ENCODE data around the gene HNMT.
"Not testable (repeated sequence)": the region's sequence is repeated elsewhere in the genome, so short reads cannot be mapped to it uniquely, and the experiment has no call there.

HNMT gene

DNA sequence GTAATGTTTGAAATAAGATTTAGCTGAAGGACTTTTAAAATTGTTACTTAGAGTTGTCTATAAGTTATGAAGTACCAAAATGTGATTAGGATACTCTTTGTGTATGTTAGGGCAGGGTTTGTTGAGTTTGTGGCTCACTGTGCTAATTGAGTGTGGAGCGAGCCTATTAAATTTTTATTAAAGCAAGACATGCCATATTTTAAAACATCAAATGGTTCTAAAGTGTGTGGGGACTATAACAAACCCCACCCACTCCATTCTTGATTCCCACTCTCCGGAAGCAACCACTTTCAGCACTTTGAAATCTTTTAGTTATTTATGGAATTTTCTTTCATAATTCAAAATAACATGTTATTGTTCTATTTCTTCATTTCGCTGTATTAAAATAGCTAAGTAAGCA, 1.8 kb downstream of the HNMT start:
- Histone ChIP-seq H3K4me3 (ENCODE audit: low read depth, low read length) (no peak overlapping the region), H3K9me3 (ENCODE audit: control insufficient read depth, insufficient read depth, low read length) (no peaks in the 10 kb centered on the region), H3K9ac (ENCODE audit: low read depth, low read length) (no peak overlapping the region), H3K27me3 (ENCODE audit: control insufficient read depth, insufficient read depth, low read length) (no peaks in the 10 kb centered on the region), H3K4me1 (ENCODE audit: control insufficient read depth, insufficient read depth, low read length) (peaks cover 7% of the 10 kb centered on the region), H3K36me3 (ENCODE audit: control insufficient read depth, insufficient read depth, low read length) (no peaks in the 10 kb centered on the region)

DNA sequence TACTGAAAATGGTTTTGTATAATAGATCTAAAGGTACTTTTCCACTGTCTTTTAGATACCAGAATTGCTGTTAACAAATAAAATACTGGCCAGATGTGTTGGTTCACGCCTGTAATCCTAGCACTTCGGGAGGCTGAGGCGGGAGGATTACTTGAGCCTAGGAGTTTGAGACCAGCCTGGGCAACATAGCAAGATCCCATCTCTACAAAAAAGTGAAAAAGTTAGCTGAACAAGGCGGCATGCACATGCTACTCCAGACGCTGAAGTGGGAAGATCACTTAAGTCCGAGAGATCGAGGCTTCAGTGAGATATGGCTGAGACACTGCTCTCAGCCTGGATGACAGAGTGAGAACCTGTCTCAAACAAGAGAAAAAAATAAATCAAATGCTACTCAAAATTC, 2.8 kb downstream of the HNMT start:
- Histone ChIP-seq H3K4me1 (ENCODE audit: control insufficient read depth, insufficient read depth, low read length) (peaks cover 7% of the 10 kb centered on the region), H3K9me3 (ENCODE audit: control insufficient read depth, insufficient read depth, low read length) (no peaks in the 10 kb centered on the region), H3K4me3 (ENCODE audit: low read depth, low read length) (no peak overlapping the region), H3K9ac (ENCODE audit: low read depth, low read length) (no peak overlapping the region), H3K27me3 (ENCODE audit: control insufficient read depth, insufficient read depth, low read length) (no peaks in the 10 kb centered on the region), H3K36me3 (ENCODE audit: control insufficient read depth, insufficient read depth, low read length) (no peaks in the 10 kb centered on the region)

DNA sequence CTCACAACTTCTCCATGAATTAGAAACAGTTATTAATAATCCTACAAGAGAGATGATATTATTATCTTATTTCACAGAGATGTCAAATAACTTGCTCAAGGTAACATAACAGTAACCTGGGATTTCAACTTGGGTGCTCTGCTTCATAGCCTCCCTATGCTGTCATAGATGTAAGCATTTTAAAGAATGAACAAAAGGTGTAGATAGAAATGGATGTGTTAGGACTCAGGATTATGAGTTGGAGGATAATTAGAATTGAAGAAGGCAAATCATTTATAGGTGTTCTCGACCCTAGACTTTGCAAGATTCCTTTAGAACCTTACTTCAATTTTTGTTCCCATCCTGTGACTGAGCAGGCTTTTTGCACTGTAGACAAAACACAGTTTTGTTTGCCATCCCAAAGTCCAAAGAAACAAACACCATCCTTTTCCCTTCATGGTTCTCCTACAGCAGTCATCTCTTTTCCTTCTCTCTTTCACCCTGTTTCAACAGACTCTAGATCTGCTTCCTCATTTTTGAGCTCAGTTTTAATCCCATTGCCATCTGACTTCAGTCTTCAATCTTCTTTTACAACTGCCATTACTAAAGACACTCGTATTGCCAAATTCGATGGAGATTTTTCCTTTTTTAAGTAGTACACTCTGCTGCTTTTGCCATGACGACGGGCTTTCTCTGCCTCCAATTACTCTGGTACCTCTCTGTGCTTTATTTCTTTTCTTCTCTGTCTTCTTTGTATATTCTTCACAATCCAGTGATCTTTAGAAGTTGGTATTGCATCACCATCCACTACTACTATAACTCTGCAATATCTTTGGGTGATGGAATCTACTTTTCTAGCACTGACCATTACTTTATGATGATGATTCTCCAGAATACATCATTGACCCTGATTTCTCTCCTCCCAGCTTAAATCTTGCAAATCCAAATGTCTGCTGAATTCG, 4.5 kb downstream of the HNMT start:
- Histone ChIP-seq H3K27me3 (ENCODE audit: control insufficient read depth, insufficient read depth, low read length) (no peaks in the 10 kb centered on the region), H3K9ac (ENCODE audit: low read depth, low read length) (no peak overlapping the region), H3K4me1 (ENCODE audit: control insufficient read depth, insufficient read depth, low read length) (peaks cover 3% of the 10 kb centered on the region), H3K4me3 (ENCODE audit: low read depth, low read length) (no peak overlapping the region), H3K9me3 (ENCODE audit: control insufficient read depth, insufficient read depth, low read length) (no peaks in the 10 kb centered on the region), H3K36me3 (ENCODE audit: control insufficient read depth, insufficient read depth, low read length) (no peaks in the 10 kb centered on the region)

DNA sequence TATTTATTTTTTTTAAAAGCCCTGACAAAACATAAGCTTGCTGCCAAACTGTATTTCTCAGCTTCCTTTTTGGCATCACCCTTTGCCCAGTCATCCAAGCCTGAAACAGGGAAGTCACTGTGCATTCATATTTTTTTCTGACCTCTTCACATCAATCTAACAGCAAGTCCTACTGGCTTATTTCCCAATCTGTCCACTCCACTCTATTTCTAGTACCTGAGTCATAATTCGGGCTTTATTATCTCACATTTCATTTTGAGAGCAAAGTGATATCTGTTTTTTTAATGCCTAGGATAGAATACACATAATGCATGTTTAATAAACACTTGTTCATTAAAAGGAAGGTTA, 5.1 kb downstream of the HNMT start:
- no peak overlapping the region for H3K9ac ChIP-seq (ENCODE audit: low read depth, low read length)
- H3K4me1 ChIP-seq (ENCODE audit: control insufficient read depth, insufficient read depth, low read length), result no peaks in the 10 kb centered on the region
- H3K36me3 ChIP-seq (ENCODE audit: control insufficient read depth, insufficient read depth, low read length), result no peaks in the 10 kb centered on the region
- no peaks in the 10 kb centered on the region for H3K27me3 ChIP-seq (ENCODE audit: control insufficient read depth, insufficient read depth, low read length)
- H3K4me3 ChIP-seq (ENCODE audit: low read depth, low read length), result no peak overlapping the region
- no peaks in the 10 kb centered on the region for H3K9me3 ChIP-seq (ENCODE audit: control insufficient read depth, insufficient read depth, low read length)

DNA sequence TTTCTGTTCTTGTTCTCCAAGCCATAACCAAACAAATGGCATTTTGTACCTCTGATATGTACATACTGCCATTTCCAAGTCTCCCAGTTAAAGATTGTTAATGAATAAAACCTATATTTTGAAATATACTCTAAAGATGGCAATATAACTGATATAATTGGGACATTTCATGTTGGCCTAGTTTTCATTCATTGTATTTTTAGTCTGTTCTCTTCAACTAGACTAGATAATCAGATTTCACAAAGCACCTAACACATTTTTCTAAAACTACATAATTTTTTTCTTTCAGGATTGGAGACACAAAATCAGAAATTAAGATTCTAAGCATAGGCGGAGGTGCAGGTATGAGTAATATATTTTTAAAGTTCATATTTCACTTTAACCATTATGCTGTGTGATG, 5.6 kb downstream of the HNMT start:
- H3K9me3 ChIP-seq (ENCODE audit: control insufficient read depth, insufficient read depth, low read length), result no peaks in the 10 kb centered on the region
- no peaks in the 10 kb centered on the region for H3K36me3 ChIP-seq (ENCODE audit: control insufficient read depth, insufficient read depth, low read length)
- H3K9ac ChIP-seq (ENCODE audit: low read depth, low read length), result no peak overlapping the region
- H3K4me1 ChIP-seq (ENCODE audit: control insufficient read depth, insufficient read depth, low read length), result no peaks in the 10 kb centered on the region
- no peak overlapping the region for H3K4me3 ChIP-seq (ENCODE audit: low read depth, low read length)
- no peaks in the 10 kb centered on the region for H3K27me3 ChIP-seq (ENCODE audit: control insufficient read depth, insufficient read depth, low read length)

DNA sequence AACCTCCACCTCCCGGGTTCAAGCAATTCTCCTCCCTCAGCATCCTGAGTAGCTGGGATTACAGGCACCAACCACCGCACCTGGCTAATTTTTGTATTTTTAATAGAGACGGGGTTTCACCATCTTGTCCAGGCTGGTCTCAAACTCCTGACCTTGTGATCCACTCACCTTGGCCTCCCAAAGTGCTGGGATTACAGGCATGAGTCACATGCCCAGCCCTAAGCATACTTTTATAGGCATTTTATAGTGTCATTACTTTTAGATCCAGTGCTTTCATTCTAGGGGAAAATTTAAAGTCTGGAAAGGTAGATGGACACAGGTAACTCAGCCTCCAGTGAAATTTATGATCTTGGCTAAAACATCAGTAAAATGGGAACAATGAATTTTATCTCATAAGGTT, 7.0 kb downstream of the HNMT start:
- not testable (repeated sequence) for H3K36me3 ChIP-seq (ENCODE audit: control insufficient read depth, insufficient read depth, low read length); H3K4me3 ChIP-seq (ENCODE audit: low read depth, low read length); H3K27me3 ChIP-seq (ENCODE audit: control insufficient read depth, insufficient read depth, low read length); H3K9ac ChIP-seq (ENCODE audit: low read depth, low read length); H3K9me3 ChIP-seq (ENCODE audit: control insufficient read depth, insufficient read depth, low read length); H3K4me1 ChIP-seq (ENCODE audit: control insufficient read depth, insufficient read depth, low read length)

DNA sequence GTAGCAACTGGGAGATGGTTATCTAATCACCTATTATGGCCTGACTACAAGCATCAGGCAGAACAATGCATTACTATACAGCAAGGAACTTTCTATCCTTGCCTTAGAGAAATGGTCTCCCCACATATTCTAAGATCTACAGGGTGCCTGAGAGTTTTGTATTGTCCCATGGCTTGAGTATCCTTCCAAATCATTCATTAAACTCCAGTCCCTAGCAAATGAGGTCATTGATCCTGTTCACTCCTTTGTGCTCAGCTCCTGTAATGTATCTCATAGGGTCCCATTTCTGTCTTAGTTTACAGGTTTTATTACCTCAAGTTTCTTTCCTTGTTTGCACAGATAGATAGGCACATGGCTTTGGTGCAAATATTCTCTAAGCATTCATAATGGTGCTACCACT, 9.0 kb downstream of the HNMT start:
- Histone ChIP-seq H3K36me3 (ENCODE audit: control insufficient read depth, insufficient read depth, low read length) (no peaks in the 10 kb centered on the region), H3K4me1 (ENCODE audit: control insufficient read depth, insufficient read depth, low read length) (no peaks in the 10 kb centered on the region), H3K9ac (ENCODE audit: low read depth, low read length) (no peak overlapping the region), H3K27me3 (ENCODE audit: control insufficient read depth, insufficient read depth, low read length) (no peaks in the 10 kb centered on the region), H3K9me3 (ENCODE audit: control insufficient read depth, insufficient read depth, low read length) (no peaks in the 10 kb centered on the region), H3K4me3 (ENCODE audit: low read depth, low read length) (no peak overlapping the region)

DNA sequence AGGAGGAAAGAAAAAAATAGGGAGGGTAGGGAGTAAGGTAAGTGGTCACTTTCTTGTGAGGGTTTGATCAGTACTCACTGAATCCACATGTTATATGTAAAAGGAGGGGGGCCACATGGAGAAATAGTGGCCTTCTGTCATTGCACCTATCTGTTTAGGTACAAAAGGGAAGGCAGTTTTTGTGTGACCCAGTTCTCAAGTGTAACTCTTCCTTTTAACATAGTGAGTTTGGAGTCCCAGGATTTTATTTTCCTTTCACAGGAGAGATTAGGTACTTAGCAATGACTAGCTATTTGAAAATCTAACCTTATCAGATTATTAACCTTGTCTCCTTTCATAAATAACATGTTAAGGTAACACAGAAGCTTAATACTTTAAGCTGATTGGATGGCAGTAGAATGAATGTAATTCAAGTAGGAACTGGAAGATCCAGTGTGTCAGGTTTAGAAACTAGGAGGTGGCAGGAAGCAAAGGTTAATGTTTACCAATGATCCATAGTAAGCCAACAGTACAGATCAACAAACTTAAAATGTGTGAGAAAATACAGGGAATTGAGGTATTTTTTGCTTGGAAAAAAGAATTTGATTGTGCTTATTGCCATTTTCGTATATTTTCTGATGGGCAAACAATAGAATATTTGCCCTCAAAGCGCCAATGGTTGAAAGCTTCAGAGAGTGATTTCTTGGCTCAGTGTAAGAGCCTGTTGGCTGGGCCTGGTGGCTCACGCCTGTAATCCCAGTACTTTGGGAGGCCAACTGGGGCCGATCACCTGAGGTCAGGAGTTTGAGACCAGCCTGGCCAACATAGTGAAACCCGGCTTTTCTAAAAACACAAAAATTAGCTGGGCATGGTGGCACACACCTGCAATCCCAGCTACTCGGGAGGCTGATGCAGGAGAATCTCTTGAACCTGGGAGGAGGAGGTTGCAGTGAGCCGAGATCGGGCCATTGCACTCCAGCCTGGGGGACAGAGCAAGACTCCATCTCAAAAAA, 11.3 kb downstream of the HNMT start:
- Histone ChIP-seq H3K4me1 (ENCODE audit: control insufficient read depth, insufficient read depth, low read length) (no peaks in the 10 kb centered on the region), H3K9ac (ENCODE audit: low read depth, low read length) (no peak overlapping the region), H3K27me3 (ENCODE audit: control insufficient read depth, insufficient read depth, low read length) (no peaks in the 10 kb centered on the region), H3K4me3 (ENCODE audit: low read depth, low read length) (no peak overlapping the region), H3K36me3 (ENCODE audit: control insufficient read depth, insufficient read depth, low read length) (no peaks in the 10 kb centered on the region), H3K9me3 (ENCODE audit: control insufficient read depth, insufficient read depth, low read length) (no peaks in the 10 kb centered on the region)

DNA sequence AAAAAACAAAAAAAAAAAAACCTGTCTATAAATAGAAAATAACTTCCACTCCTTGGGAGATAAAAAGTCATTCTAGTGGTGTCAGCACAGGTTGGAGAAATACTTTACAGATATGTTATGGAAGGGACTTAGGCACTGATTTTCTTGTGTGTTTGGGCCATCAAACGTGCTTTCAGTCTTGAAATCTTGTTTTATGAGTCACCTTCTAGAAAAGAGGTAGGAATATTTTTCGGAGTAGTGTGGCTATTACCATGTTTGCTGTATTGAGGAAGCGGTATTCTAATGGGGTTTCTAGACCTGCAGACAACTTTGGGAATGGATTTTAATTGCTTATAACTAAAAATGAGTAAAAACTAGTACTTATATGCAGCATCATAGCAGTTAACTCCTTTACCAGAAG, 12.0 kb downstream of the HNMT start:
- no peaks in the 10 kb centered on the region for H3K36me3 ChIP-seq (ENCODE audit: control insufficient read depth, insufficient read depth, low read length)
- H3K9me3 ChIP-seq (ENCODE audit: control insufficient read depth, insufficient read depth, low read length), result no peaks in the 10 kb centered on the region
- H3K9ac ChIP-seq (ENCODE audit: low read depth, low read length), result no peak overlapping the region
- H3K4me3 ChIP-seq (ENCODE audit: low read depth, low read length), result no peak overlapping the region
- no peaks in the 10 kb centered on the region for H3K27me3 ChIP-seq (ENCODE audit: control insufficient read depth, insufficient read depth, low read length)
- H3K4me1 ChIP-seq (ENCODE audit: control insufficient read depth, insufficient read depth, low read length), result no peaks in the 10 kb centered on the region

DNA sequence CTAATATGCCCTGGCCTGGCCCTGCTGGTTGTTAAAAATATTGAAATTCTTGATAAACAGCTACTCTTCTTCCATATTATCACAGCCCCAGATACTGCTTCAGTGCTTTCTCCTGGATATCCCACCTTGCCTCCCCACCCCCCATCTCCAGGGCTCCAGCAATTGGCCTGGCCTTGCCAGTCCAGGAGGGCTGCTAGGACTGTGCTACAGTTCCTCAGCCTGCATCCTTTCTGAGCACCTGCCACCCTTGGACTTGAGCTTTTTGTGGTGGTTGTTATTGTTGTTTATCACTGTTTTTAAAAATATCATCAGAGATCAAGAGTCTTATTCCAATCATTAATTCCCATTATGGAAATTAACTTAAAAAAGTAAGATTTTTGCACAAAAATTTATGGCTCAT, 13.5 kb downstream of the HNMT start:
- no peak overlapping the region for H3K4me3 ChIP-seq (ENCODE audit: low read depth, low read length)
- no peaks in the 10 kb centered on the region for H3K36me3 ChIP-seq (ENCODE audit: control insufficient read depth, insufficient read depth, low read length)
- H3K9me3 ChIP-seq (ENCODE audit: control insufficient read depth, insufficient read depth, low read length), result no peaks in the 10 kb centered on the region
- no peaks in the 10 kb centered on the region for H3K4me1 ChIP-seq (ENCODE audit: control insufficient read depth, insufficient read depth, low read length)
- no peaks in the 10 kb centered on the region for H3K27me3 ChIP-seq (ENCODE audit: control insufficient read depth, insufficient read depth, low read length)
- no peak overlapping the region for H3K9ac ChIP-seq (ENCODE audit: low read depth, low read length)

DNA sequence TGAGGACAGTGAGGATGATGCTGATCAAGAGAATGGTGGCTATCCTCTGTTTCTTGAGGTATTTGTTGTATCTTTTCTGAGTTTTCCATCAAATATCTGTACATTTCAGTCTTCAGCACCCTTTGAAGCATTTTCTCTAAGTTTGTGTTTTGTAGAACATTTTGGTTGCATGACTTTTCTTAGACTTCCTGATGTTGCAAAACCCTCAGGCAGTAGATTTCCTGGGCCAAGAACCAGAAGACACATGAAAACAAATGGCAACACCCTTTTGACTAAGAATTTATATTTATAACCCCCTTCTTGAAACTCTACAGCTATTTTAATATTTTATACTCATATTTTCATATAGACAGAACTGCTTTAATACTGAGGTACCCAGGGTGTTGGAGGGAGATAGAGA, 16.2 kb downstream of the HNMT start:
- no peaks in the 10 kb centered on the region for H3K36me3 ChIP-seq (ENCODE audit: control insufficient read depth, insufficient read depth, low read length)
- H3K4me1 ChIP-seq (ENCODE audit: control insufficient read depth, insufficient read depth, low read length), result no peaks in the 10 kb centered on the region
- no peaks in the 10 kb centered on the region for H3K9me3 ChIP-seq (ENCODE audit: control insufficient read depth, insufficient read depth, low read length)
- no peaks in the 10 kb centered on the region for H3K27me3 ChIP-seq (ENCODE audit: control insufficient read depth, insufficient read depth, low read length)
- H3K9ac ChIP-seq (ENCODE audit: low read depth, low read length), result no peak overlapping the region
- no peak overlapping the region for H3K4me3 ChIP-seq (ENCODE audit: low read depth, low read length)
